ENCODE data around the gene LBHD2.

LBHD2 gene

DNA sequence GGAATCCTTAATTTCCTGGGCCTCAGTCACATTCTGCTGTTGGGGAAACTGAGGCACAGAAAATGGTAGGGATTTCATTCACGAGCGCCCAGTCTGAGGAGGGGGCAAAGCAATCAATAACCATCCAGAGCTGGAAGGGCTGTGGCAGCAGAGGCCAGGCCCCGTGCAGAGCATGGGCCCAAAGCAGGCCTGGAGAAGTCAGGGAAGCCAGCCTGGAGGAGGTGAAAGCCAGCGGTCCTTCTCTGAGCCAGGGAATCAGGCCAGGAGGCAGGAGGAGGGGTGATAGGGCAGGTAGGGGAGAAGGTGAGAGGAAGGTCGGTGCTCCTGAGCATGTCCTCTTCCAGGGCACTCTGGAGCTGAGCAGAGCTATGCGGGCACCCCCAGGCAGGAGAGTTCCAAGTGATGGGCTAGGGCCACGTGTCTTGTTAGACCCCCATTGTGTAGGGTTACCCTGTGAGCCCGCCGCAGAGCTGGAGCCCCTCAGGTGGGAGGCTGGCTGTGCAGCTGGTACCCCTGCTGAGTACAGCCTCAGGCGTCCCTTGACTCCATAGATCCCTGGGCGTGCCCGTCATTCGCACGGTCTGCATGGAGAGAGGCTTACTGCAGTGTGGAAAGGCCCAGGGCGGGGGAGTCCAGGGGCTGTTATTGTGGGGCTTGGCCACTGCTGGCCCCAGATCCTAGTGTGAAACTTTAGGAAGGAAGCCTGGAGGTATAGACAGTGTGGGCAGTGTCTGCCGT, 44.0 kb downstream of the LBHD2 start:
- peak overlapping the region; percentile 97 for H3K27ac ChIP-seq
- CTCF ChIA-PET, result interaction anchor here (0.5 to 7.2 kb wide), 8 partner anchors 20 to 164 kb away, joined by 3 to 57 read pairs (median 4); no protein-coding TSS in a partner anchor
- POLR2A ChIA-PET (ENCODE audit: low non-redundant PET), result no interaction called here
- DNase-seq (ENCODE audit: low spot score), result peak; percentile 58
- TF ChIP-seq, protein P1, sequence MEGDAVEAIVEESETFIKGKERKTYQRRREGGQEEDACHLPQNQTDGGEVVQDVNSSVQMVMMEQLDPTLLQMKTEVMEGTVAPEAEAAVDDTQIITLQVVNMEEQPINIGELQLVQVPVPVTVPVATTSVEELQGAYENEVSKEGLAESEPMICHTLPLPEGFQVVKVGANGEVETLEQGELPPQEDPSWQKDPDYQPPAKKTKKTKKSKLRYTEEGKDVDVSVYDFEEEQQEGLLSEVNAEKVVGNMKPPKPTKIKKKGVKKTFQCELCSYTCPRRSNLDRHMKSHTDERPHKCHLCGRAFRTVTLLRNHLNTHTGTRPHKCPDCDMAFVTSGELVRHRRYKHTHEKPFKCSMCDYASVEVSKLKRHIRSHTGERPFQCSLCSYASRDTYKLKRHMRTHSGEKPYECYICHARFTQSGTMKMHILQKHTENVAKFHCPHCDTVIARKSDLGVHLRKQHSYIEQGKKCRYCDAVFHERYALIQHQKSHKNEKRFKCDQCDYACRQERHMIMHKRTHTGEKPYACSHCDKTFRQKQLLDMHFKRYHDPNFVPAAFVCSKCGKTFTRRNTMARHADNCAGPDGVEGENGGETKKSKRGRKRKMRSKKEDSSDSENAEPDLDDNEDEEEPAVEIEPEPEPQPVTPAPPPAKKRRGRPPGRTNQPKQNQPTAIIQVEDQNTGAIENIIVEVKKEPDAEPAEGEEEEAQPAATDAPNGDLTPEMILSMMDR (conservative IDR thresholded peaks at IDR 0.05; ENCODE audit: low read depth), result no peak

DNA sequence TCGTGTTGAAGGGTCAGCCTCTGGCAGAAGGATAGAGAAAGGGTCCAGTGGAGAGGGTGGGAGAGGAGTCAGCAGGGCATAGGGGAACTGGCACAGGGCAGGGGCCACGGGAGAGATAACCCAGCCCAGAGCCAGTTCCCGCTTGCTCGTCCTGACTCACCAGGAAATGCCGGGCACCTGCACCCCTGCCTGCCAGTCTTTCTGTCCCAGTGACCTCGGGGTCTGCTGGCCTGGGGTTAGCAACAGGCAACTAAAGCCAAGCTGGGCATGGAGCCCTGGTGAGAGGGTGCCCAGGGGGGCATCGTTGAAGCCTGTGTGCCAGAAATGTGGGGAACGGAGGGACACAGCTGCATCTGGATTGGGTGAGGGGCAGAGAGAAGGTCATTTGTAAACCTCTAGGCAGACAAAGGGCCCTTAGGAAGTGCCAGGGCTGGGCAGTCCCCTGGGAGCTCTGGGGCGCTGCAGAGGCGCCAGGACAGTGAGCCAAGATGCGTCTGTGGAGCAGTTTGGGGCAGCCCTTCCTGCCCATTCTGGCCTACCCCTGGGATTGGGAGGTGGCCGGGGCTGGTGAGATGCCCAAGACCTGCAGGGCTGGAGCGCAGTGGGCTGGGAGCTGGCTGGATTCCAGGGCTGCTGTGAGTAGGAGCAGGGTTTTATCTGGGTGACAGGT, 44.8 kb downstream of the LBHD2 start:
- ChIA-PET CTCF (interaction anchor here (0.5 to 7.2 kb wide), 4 partner anchors 24 to 163 kb away, joined by 3 to 57 read pairs (median 9); no protein-coding TSS in a partner anchor), POLR2A (ENCODE audit: low non-redundant PET) (interaction anchor here (0.6 kb wide), 1 partner anchor 57 kb away, joined by 3 read pairs; no protein-coding TSS in a partner anchor)
- peak overlapping the region; percentile 97 for H3K27ac ChIP-seq
- peak; percentile 67 for DNase-seq (ENCODE audit: low spot score)
- TF ChIP-seq, protein P1 (conservative IDR thresholded peaks at IDR 0.05; ENCODE audit: low read depth), result no peak

DNA sequence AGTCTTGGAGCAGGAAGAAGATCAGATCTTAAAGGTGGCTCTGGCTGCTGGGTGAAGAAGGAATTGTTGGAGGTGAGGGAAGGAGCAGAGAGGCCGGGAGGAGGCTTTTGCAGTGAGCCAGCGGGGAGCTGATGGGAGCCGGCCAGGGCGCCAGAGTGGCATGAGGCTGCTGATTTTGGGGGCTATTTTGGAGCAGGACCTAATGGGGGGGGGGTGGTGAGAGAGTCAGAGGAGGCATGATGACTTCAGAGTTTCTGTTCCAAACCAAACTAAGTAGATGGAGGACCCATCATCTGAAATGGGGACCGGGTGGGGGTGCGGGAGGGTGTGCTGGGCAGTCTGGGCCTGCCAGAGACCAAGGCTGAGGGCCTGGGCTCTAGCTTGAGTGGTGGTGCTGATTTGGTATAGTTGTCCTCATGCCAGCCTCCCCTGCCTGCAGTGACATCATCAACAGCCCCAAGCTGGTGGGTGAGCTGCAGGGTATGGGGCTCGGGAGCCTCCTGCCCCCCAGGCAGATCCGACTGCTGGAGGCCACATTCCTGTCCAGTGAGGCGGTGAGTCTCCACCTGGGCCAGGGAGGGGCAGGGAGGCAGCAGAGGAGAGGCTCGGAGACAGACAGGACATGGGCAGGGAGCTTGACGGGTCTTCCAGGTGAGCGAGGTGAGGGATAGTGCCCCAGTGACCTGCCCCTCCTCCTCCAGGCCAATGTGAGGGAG, 45.4 kb downstream of the LBHD2 start:
- peak; percentile 71 for DNase-seq (ENCODE audit: low spot score)
- TF ChIP-seq, protein P1 (conservative IDR thresholded peaks at IDR 0.05; ENCODE audit: low read depth), result no peak
- ChIA-PET POLR2A (ENCODE audit: low non-redundant PET) (interaction anchor here (0.6 kb wide), 1 partner anchor 58 kb away, joined by 3 read pairs; no protein-coding TSS in a partner anchor), CTCF (interaction anchor here (0.6 to 7.2 kb wide), 6 partner anchors 11 to 239 kb away, joined by 3 to 57 read pairs (median 5); no protein-coding TSS in a partner anchor)
- peak overlapping the region; percentile 97 for H3K27ac ChIP-seq

DNA sequence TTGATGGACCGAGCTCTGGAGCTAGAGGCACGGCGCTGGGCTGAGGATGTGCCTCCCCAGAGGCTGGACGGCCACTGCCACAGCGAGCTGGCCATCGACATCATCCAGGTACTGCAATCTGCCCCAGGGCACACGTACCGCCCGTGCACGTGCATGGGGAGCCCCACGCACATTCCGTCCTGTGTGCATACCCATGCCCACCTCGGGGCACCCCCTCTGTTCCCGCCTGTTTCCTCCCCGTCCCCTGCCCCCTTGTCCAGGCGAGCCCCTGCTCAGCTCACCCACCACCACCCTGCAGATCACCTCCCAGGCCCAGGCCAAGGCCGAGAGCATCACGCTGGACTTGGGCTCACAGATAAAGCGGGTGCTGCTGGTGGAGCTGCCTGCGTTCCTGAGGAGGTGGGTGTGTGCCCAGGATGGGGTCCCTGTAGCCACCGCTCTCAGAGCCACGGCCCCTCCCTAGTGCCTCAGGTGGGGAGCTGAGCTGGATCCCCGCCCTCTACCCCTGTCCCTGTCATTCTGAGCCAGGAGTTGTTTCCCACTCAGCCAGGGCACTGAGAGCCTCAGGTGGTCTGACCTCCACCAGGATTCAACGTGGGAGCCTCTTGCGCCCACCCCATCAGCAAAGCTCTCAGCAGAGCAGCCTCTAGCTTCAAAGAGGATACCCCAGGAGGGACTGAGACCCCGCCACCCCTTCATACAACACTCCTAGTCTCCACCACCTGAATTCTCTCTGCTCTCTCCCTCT, 46.2 kb downstream of the LBHD2 start:
- H3K27ac ChIP-seq, result peak overlapping the region; percentile 97
- DNase-seq (ENCODE audit: low spot score), result no peak
- ChIA-PET POLR2A (ENCODE audit: low non-redundant PET) (interaction anchor here (0.6 kb wide), 1 partner anchor 70 kb away, joined by 3 read pairs; no protein-coding TSS in a partner anchor), CTCF (interaction anchor here (0.6 to 7.2 kb wide), 6 partner anchors 11 to 238 kb away, joined by 3 to 57 read pairs (median 4); no protein-coding TSS in a partner anchor)
- TF ChIP-seq, protein P1 (conservative IDR thresholded peaks at IDR 0.05; ENCODE audit: low read depth), result no peak

DNA sequence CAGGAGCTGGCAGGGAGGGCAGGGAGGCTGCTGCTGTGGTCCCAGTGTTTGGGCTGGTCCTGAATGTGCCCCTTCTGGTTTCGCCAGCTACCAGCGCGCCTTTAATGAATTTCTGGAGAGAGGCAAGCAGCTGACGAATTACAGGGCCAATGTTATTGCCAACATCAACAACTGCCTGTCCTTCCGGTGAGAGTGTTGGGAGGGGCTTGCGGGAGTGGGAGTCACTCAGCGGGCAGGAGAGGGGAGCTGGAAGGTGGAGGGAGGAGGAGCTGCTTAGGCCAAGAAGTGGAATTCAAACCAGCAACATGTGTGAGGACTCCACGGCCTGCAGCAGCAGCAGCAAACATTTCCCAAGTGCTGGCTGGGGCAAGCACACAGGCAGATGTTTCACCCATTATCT, 47.0 kb downstream of the LBHD2 start:
- DNase-seq (ENCODE audit: low spot score), result peak; percentile 78
- peak overlapping the region; percentile 97 for H3K27ac ChIP-seq
- ChIA-PET POLR2A (ENCODE audit: low non-redundant PET) (interaction anchor here (0.6 kb wide), 1 partner anchor 69 kb away, joined by 3 read pairs; no protein-coding TSS in a partner anchor), CTCF (interaction anchor here (0.6 to 1.3 kb wide), 3 partner anchors 26 to 161 kb away, joined by 4 read pairs; no protein-coding TSS in a partner anchor)
- TF ChIP-seq, protein P1 (conservative IDR thresholded peaks at IDR 0.05; ENCODE audit: low read depth), result no peak

All from RWPE1 (cell line).